A549 (cell line): ENCODE measurements around the gene REELD1.

Source experiments
- BHLHE40 ChIP-seq: IDR thresholded peaks from 2 replicates; pipeline ENCODE4 v1.6.1; 2012; ENCODE audit warnings: low read depth, low read length, inconsistent platforms
- EP300 ChIP-seq, 2 experiments: fragments of >200 bp; sonication (Bioruptor Twin); formaldehyde crosslinking; IDR thresholded peaks; 2 replicates in 1 of 2; 3 replicates in 1 of 2; pipeline ENCODE4 v1.6.1; 2016 to 2017
- NFE2L2 ChIP-seq: fragments of 150-350 bp; conservative IDR thresholded peaks from 2 replicates; pipeline ENCODE4 v1.6.1; 2014; ENCODE audit warnings: low read length
- RAD21 ChIP-seq, 2 experiments: fragments of >200 bp in 1 of 2; sonication (Bioruptor Twin) in 1 of 2; formaldehyde crosslinking in 1 of 2; IDR thresholded peaks in 1 of 2; conservative IDR thresholded peaks in 1 of 2; 2 replicates in 1 of 2; 3 replicates in 1 of 2; pipeline ENCODE4 v1.6.1; 2012 to 2018; ENCODE audit warnings: inconsistent platforms in 1 of 2

GRCh38 chr4:146275370-146275769, 61.0 kb downstream of the REELD1 start:
- TF ChIP-seq BHLHE40, result no peak
- TF ChIP-seq NFE2L2, result no peak
- no peak for TF ChIP-seq EP300 (IDR thresholded peaks at IDR 0.05)
- TF ChIP-seq RAD21 (conservative IDR thresholded peaks at IDR 0.05 in 1 of 2, IDR thresholded peaks at IDR 0.05 in 1 of 2), result no peak
